H9 (cell line): ENCODE data around the gene PIK3CG. TPM values are rescaled to one million over a fixed set of nuclear protein-coding genes. Genes with fewer than 3 reads are reported as not detected.

ENCODE experiments used
- DNase-seq: peaks from one replicate; pipeline ENCODE4 v3.0.0-alpha.2; 2017
- H2AFZ ChIP-seq: one replicate; pipeline ENCODE4 v1.6.1; 2013; ENCODE audit warnings: mild to moderate bottlenecking, low read length, control low read depth, moderate library complexity
- H2AK5ac ChIP-seq: 2 replicates; pipeline ENCODE4 v1.6.1; 2013; ENCODE audit warnings: low read length, control low read depth, mixed read lengths; ENCODE audit not compliant: insufficient read length
- H2BK120ac ChIP-seq: one replicate; pipeline ENCODE4 v1.6.1; 2013; ENCODE audit warnings: low read depth, mild to moderate bottlenecking, low read length, control low read depth, inconsistent platforms; ENCODE audit not compliant: poor library complexity, severe bottlenecking
- H2BK12ac ChIP-seq: 2 replicates; pipeline ENCODE4 v1.6.1; 2013; ENCODE audit warnings: low read length, control low read depth, mixed read lengths, low read depth; ENCODE audit not compliant: insufficient read length
- H2BK15ac ChIP-seq: 2 replicates; pipeline ENCODE4 v1.6.1; 2013; ENCODE audit warnings: low read depth, low read length, control low read depth
- H2BK20ac ChIP-seq: one replicate; pipeline ENCODE4 v1.6.1; 2013; ENCODE audit warnings: low read depth, mild to moderate bottlenecking, low read length, control low read depth, inconsistent platforms; ENCODE audit not compliant: poor library complexity, severe bottlenecking
- H2BK5ac ChIP-seq: 2 replicates; pipeline ENCODE4 v1.6.1; 2013; ENCODE audit warnings: low read length, control low read depth, mixed read lengths; ENCODE audit not compliant: insufficient read length
- H3K14ac ChIP-seq: 2 replicates; pipeline ENCODE4 v1.6.1; 2013; ENCODE audit warnings: low read length, control low read depth; ENCODE audit not compliant: insufficient read depth
- H3K18ac ChIP-seq: 2 replicates; pipeline ENCODE4 v1.6.1; 2013; ENCODE audit warnings: low read depth, mild to moderate bottlenecking, mixed read lengths, low read length, control low read depth; ENCODE audit not compliant: insufficient read length
- H3K23ac ChIP-seq: 2 replicates; pipeline ENCODE4 v1.6.1; 2013; ENCODE audit warnings: low read length, control low read depth, mixed read lengths, low read depth; ENCODE audit not compliant: insufficient read length
- H3K23me2 ChIP-seq: 2 replicates; pipeline ENCODE4 v1.6.1; 2013; ENCODE audit warnings: low read depth, mild to moderate bottlenecking, mixed read lengths, low read length, control low read depth; ENCODE audit not compliant: insufficient read length, poor library complexity, severe bottlenecking
- H3K27ac ChIP-seq: 2 replicates; pipeline ENCODE4 v1.5.1; 2013; ENCODE audit warnings: low read length, control low read depth, mixed read lengths, low read depth; ENCODE audit not compliant: insufficient read length
- H3K27me3 ChIP-seq: 2 replicates; pipeline ENCODE4 v1.6.1; 2013; ENCODE audit warnings: low read length, control low read depth, inconsistent platforms; ENCODE audit not compliant: insufficient read depth
- H3K4ac ChIP-seq: 2 replicates; pipeline ENCODE4 v1.6.1; 2013; ENCODE audit warnings: low read depth, mild to moderate bottlenecking, control low read depth, inconsistent platforms, low read length, moderate library complexity
- H3K4me1 ChIP-seq: 2 replicates; pipeline ENCODE4 v1.6.1; 2013; ENCODE audit warnings: low read length, control low read depth, inconsistent platforms; ENCODE audit not compliant: insufficient read depth
- H3K4me2 ChIP-seq: 2 replicates; pipeline ENCODE4 v1.6.1; 2013; ENCODE audit warnings: low read length, control low read depth, mixed read lengths; ENCODE audit not compliant: insufficient read length, insufficient read depth
- H3K56ac ChIP-seq: 2 replicates; pipeline ENCODE4 v1.6.1; 2013; ENCODE audit warnings: low read depth, mild to moderate bottlenecking, mixed read lengths, low read length, control low read depth; ENCODE audit not compliant: insufficient read length
- H3K79me1 ChIP-seq: 2 replicates; pipeline ENCODE4 v1.6.1; 2013; ENCODE audit warnings: low read depth, mild to moderate bottlenecking, moderate library complexity, low read length, control low read depth, inconsistent platforms; ENCODE audit not compliant: insufficient read depth, poor library complexity, severe bottlenecking
- H3K79me2 ChIP-seq: 2 replicates; pipeline ENCODE4 v1.6.1; 2013; ENCODE audit warnings: low read length, control low read depth, inconsistent platforms; ENCODE audit not compliant: insufficient read depth
- H3K9ac ChIP-seq: 2 replicates; pipeline ENCODE4 v1.6.1; 2013; ENCODE audit warnings: low read length, control low read depth, mixed read lengths; ENCODE audit not compliant: insufficient read length; ENCODE audit errors: extremely low read depth
- H3K9me3 ChIP-seq: one replicate; pipeline ENCODE4 v1.6.1; 2013; ENCODE audit warnings: low read depth, low read length, inconsistent platforms; ENCODE audit not compliant: control insufficient read depth
- H3T11ph ChIP-seq: one replicate; pipeline ENCODE4 v1.6.1; 2013; ENCODE audit warnings: mild to moderate bottlenecking, low read length, control low read depth, inconsistent platforms
- H4K20me1 ChIP-seq: one replicate; pipeline ENCODE4 v1.6.1; 2013; ENCODE audit not compliant: control insufficient read depth, insufficient read length, insufficient read depth
- H4K5ac ChIP-seq: 2 replicates; pipeline ENCODE4 v1.6.1; 2013; ENCODE audit warnings: low read depth, mild to moderate bottlenecking, mixed read lengths, low read length, control low read depth; ENCODE audit not compliant: insufficient read length
- H4K8ac ChIP-seq: replicated peaks from 2 replicates; pipeline ENCODE4 v1.6.1; 2013; ENCODE audit warnings: low read length, control low read depth, mixed read lengths, low read depth; ENCODE audit not compliant: insufficient read length
- H4K91ac ChIP-seq: 2 replicates; pipeline ENCODE4 v1.6.1; 2013; ENCODE audit warnings: low read depth, mild to moderate bottlenecking, moderate library complexity, mixed read lengths, low read length, control low read depth; ENCODE audit not compliant: insufficient read length
- H3K27ac Mint-ChIP-seq, 3 experiments: 2 replicates in 2 of 3; 3 replicates in 1 of 3; pipeline ENCODE4 v1.8.0; 2020 to 2021; ENCODE audit warnings: mixed read lengths in 3 of 3, mild to moderate bottlenecking in 1 of 3, moderate library complexity in 1 of 3
- H3K27me3 Mint-ChIP-seq: 2 replicates; pipeline ENCODE4 v1.8.0; 2021; ENCODE audit warnings: low read depth, mild to moderate bottlenecking, moderate library complexity, mixed read lengths
- H3K36me3 Mint-ChIP-seq, 3 experiments: 2 replicates in 2 of 3; 3 replicates in 1 of 3; pipeline ENCODE4 v1.8.0; 2020 to 2021; ENCODE audit warnings: low read depth in 3 of 3, mixed read lengths in 3 of 3; ENCODE audit not compliant: insufficient read depth in 1 of 3
- H3K4me1 Mint-ChIP-seq, 2 experiments: 2 replicates each; pipeline ENCODE4 v1.8.0; 2020; ENCODE audit warnings: mixed read lengths in 2 of 2
- H3K4me3 Mint-ChIP-seq, 2 experiments: 2 replicates in 1 of 2; 3 replicates in 1 of 2; pipeline ENCODE4 v1.8.0; 2020 to 2021; ENCODE audit warnings: mild to moderate bottlenecking in 2 of 2, mixed read lengths in 2 of 2, moderate library complexity in 1 of 2
- H3K9me3 Mint-ChIP-seq, 2 experiments: 2 replicates in 1 of 2; 3 replicates in 1 of 2; pipeline ENCODE4 v1.8.0; 2020; ENCODE audit warnings: mild to moderate bottlenecking in 2 of 2, mixed read lengths in 2 of 2, moderate library complexity in 1 of 2
- WGBS: extraction: QIAGEN DNeasy Blood & Tissue Kit; methylation state at CpG from one replicate; pipeline ENCODE4 v1.1.7; 2013; ENCODE audit warnings: missing lambda C conversion rate, low lambda C conversion rate, mixed read lengths; ENCODE audit not compliant: insufficient read length; ENCODE audit errors: extremely low coverage; 5-methylcytosine and 5-hydroxymethylcytosine counted together
- total RNA-seq: library from RNA; stranded (reverse); gene quantifications from 2 replicates; pipeline ENCODE4 v1.2.1, GENCODE V29; 2021
- TF ChIP-seq, protein P1 (sequence below): fragments of 200-600 bp; sonication (generic); conservative IDR thresholded peaks from 3 replicates; pipeline ENCODE4 v1.8.0; 2021; ENCODE audit warnings: antibody characterized with exemption, mild to moderate bottlenecking

PIK3CG gene
- total RNA-seq, 1 experiment from 2014 or later, result not detected

DNA sequence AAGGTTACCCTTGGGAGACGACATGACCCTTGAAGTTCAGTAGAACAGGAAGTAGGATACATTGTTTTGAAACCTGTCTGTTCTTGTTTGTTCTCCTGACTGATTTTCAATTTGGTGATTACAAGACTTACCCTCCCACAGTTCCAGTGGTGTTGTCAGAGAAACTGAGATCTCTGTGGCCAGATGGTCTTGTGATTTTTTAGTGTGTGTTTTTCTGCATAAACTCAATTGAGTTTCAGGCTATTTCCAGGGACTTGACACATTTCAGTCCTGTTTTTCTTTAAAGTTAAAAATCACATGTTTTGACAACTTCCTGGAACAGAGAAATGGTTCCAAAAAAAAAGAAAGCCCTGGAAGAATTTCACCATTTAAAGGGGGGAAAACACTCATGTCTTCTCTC is 22.3 kb downstream of the PIK3CG start:
- Histone ChIP-seq H2BK12ac (no peak overlapping the region), H2BK20ac (no peak overlapping the region), H4K8ac (no peak overlapping the region), H3K14ac (no peak overlapping the region), H2BK5ac (no peak overlapping the region), H4K91ac (no peak overlapping the region), H3K23me2 (no peaks in the 10 kb centered on the region), H3K4me2 (no peak overlapping the region), H2AFZ (no peak overlapping the region), H3K18ac (no peak overlapping the region), H3K79me1 (no peaks in the 10 kb centered on the region), H2AK5ac (no peak overlapping the region), H3K23ac (no peak overlapping the region), H2BK120ac (no peak overlapping the region), H3K4me1 (no peaks in the 10 kb centered on the region), H3K9ac (no peak overlapping the region), H3K4ac (no peak overlapping the region), H4K20me1 (no peaks in the 10 kb centered on the region), H3K27me3 (no peaks in the 10 kb centered on the region), H4K5ac (no peak overlapping the region), H3K9me3 (no peaks in the 10 kb centered on the region), H2BK15ac (no peak overlapping the region), H3K56ac (no peak overlapping the region), H3K27ac (no peak overlapping the region), H3K79me2 (no peaks in the 10 kb centered on the region), H3T11ph (no peak overlapping the region)
- TF ChIP-seq, protein P1, sequence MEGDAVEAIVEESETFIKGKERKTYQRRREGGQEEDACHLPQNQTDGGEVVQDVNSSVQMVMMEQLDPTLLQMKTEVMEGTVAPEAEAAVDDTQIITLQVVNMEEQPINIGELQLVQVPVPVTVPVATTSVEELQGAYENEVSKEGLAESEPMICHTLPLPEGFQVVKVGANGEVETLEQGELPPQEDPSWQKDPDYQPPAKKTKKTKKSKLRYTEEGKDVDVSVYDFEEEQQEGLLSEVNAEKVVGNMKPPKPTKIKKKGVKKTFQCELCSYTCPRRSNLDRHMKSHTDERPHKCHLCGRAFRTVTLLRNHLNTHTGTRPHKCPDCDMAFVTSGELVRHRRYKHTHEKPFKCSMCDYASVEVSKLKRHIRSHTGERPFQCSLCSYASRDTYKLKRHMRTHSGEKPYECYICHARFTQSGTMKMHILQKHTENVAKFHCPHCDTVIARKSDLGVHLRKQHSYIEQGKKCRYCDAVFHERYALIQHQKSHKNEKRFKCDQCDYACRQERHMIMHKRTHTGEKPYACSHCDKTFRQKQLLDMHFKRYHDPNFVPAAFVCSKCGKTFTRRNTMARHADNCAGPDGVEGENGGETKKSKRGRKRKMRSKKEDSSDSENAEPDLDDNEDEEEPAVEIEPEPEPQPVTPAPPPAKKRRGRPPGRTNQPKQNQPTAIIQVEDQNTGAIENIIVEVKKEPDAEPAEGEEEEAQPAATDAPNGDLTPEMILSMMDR, result no peak
- Mint-ChIP-seq H3K4me3 (no peak overlapping the region), H3K9me3 (peaks cover 8 to 9% of the 10 kb centered on the region in 2 experiments), H3K36me3 (peaks cover 0 to 5% (median 5%) of the 10 kb centered on the region in 3 experiments; a peak in 2 of 7 replicates), H3K4me1 (peaks cover 5 to 6% of the 10 kb centered on the region in 2 experiments; a peak in 3 of 4 replicates), H3K27ac (no peak overlapping the region), H3K27me3 (no peaks in the 10 kb centered on the region; the same call in 1 of the 2 replicates)
- no peak for DNase-seq
- no CpG with 5 or more reads among the region's 1 CpG for WGBS
